ENCODE results near the gene TCEAL9.
"Not testable (repeated sequence)": the region's sequence is repeated elsewhere in the genome, so short reads cannot be mapped to it uniquely, and the experiment has no call there.

TCEAL9 gene

GRCh38 chrX:103373581-103373980, 17.3 kb downstream of the TCEAL9 start:
- FAIRE-seq (no peak), DNase-seq (ENCODE audit: low spot score) (no peak)

- peak; percentile 18 for DNase-seq (ENCODE audit: low spot score)
- FAIRE-seq, result no peak
Measured at GRCh38 chrX:103376118-103376978, 20.0 kb downstream of the TCEAL9 start, which contains the start of gene BEX3. BEX3 (plus strand) TSS chrX:103376538; CDS start chrX:103377522, 984 bp downstream.

DNA sequence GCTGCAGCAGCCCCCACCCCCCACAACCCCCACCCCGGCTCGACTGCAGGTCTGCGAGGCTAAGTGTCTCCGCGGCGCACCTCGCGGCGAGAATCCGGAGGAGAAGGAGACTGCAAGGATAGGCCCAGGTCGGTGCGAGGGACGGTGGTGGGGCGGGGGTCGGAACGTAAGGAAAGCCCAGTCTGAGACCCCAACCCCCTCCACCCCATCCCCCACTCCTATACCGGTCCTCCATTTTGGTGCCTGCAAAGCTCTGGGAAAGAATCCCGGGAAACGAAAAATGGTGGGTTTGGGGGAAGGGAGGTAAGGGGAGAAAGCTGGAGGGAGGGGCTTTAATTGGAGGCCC, 20.6 kb downstream of the TCEAL9 start:
- no peak for DNase-seq (ENCODE audit: low spot score)
- FAIRE-seq, result no peak

GRCh38 chrX:103378990-103379389, 22.7 kb downstream of the TCEAL9 start:
- no peak for FAIRE-seq

GRCh38 chrX:103382877-103383276, 26.6 kb downstream of the TCEAL9 start:
- DNase-seq (ENCODE audit: low spot score) (no peak), FAIRE-seq (peak; percentile 18)

More at GRCh38 chrX:103378990-103379389, 22.7 kb downstream of the TCEAL9 start:
- DNase-seq (ENCODE audit: low spot score), result no peak

DNA sequence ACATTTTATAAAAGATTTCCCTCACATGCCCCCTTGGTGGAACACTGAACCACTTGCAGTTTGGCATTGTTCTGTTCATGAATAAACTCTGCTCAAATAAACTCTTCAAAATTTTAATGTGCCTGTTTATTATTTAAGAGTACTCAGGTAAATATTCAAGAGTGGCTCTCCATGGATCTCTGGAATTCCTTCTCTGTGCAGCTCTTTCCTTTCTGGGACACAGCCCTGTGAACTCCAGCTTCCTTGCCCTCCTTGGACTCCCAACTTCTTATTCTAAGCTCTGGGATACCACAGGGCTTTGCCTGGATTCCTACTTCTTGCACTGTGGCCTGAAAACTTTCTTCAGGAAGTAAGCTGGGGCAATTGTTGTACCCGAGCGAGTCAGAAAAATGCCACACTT, 28.4 kb downstream of the TCEAL9 start:
- DNase-seq (ENCODE audit: low spot score), result no peak

GRCh38 chrX:103385283-103385830, 29.1 kb downstream of the TCEAL9 start:
- DNase-seq (ENCODE audit: low spot score); FAIRE-seq: not testable (repeated sequence)

More for the DNA sequence above, 28.4 kb downstream of the TCEAL9 start:
- no peak for FAIRE-seq

GRCh38 chrX:103386332-103386731, 30.0 kb downstream of the TCEAL9 start:
- DNase-seq (ENCODE audit: low spot score), result no peak
- no peak for FAIRE-seq

DNA sequence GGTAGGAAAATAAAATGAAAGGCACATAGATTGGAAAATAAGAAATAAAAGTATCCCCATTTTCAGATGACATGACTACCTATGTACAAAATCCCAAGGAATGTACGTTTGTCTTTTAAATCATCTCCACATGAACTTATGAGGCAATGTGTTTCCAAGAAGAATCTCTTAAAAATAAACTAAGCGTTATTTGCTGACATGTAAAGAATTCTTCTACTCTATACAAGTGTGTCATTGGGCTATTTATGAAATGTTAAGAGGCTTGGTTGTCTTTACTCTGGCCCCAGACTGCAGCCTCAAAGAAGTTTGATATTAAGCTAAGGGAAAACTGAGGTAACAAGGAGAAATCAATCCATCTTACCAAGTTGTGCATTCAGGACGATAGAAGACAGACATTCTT, 37.2 kb downstream of the TCEAL9 start:
- no peak for FAIRE-seq
- no peak for DNase-seq (ENCODE audit: low spot score)

GRCh38 chrX:103396186-103396585, 39.9 kb downstream of the TCEAL9 start:
- FAIRE-seq (peak; percentile 81), DNase-seq (ENCODE audit: low spot score) (peak; percentile 57)

GRCh38 chrX:103396660-103397059, 40.4 kb downstream of the TCEAL9 start:
- no peak for DNase-seq (ENCODE audit: low spot score)
- FAIRE-seq, result no peak

DNA sequence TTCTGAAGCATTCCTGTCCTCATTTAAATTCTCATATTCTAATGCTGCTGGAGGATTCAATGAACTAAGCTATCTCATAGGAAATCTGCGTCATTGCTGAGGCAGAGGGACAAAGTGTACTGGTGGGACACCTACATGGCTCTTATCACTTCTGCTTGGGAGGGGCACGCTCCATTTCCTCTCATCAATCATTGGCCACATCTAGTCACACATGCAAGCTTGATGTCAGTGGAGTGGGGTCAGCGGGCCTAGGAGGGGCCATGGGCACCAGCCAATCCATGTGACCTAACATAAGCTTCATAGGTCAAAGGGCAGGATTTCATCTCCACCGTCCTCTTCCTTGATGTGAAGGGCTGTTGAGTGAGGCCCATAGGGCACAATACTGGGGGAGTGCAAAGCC, 41.4 kb downstream of the TCEAL9 start:
- DNase-seq (ENCODE audit: low spot score), result no peak
- FAIRE-seq, result no peak

DNA sequence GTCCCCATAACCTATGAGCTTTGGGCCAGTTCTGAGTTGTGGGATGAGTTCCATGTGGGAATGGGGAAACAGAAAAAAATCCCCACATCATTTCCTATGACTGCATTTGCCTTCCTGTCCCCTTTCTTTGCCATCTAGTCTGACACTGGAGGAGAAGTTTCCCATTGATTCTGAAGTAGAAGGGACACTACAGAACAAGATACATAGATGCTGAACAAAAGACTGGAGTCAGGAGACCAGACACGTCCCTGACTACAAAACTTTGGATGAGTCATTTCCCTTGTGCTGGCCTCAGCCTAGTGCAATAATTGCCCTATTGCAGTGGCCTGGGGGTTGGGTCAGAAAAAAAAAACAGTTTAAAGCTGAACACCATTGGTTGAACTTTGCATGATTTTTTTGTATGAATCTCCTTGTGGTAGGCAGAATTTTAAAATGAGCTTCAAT, 42.1 kb downstream of the TCEAL9 start:
- peak; percentile 92 for FAIRE-seq

GRCh38 chrX:103399744-103400143, 43.4 kb downstream of the TCEAL9 start:
- FAIRE-seq (no peak), DNase-seq (ENCODE audit: low spot score) (no peak)

More for the DNA sequence above, 42.1 kb downstream of the TCEAL9 start:
- DNase-seq (ENCODE audit: low spot score), result peak; percentile 78

DNA sequence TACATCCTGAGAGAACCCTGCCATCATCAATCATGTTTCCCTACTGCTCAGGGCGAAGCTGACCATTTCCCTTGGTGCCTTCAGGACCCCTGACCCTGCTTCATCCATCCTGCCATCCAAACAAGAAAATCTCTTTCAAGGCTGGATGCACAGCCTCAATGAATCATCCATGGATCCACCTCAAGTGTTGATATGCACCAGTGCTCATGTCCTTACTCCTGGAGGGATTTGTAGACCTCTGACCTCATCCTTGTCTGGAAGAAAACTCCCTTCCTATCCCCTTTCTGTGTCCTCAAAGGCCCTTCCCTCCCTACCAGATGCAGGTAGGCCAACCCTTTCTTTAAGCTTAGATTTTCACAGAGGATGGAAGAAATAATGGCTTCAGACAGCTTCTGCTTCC, 44.6 kb downstream of the TCEAL9 start:
- peak; percentile 95 for FAIRE-seq
- DNase-seq (ENCODE audit: low spot score), result peak; percentile 78

DNA sequence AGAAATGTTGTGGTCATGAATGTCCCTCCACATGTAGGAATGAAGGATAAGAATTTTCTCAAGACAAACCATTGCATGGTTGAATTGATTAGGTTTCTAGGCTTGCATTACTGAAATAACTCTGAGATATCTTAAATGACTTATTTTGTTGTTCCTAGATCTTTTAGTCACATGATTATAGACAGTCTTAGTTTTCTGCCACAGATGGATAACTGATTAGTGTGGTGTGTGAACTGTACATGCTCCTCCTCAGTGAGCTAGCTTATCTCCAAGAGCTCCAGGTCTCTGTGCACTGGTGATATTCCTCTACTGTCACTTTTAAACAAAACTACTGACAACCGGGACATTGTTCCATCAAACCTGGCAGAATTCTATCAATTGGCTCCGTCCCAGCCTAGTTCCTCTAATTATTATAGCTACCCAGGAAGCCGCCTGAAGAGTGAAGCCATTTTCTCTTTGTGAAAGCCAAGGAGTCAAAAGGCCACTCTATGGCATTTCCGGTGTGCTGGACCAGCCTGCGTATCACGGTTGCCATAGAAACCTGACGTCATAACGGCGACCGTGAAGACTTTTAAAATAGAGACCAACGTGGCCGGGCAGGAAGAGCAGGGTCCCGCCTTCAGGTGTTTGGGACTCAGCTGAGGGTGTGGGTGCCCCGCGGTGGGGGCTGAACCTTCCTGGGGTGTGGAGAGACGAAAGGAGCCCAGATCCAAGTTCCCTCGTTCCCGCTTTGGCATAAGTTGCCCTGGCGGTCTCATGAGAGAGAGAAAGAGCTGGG, 48.1 kb downstream of the TCEAL9 start:
- DNase-seq (ENCODE audit: low spot score) (peak; percentile 77), FAIRE-seq (peak; percentile 56)

DNA sequence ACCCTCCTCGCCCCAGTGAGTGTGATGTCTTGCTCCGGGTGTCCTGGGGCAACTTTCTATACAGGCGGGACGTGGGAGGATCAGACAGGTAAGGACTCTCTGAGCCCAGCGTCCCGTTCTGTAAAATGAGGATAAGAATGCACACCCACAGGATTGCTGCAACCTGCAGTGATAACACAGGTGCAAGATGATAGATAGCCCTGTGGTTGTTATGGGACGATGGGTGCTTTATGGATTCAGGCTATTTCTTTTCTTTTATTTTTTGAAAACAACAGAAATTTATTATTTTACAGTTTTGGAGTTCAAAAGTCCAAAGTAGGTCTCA, 48.7 kb downstream of the TCEAL9 start:
- no peak for FAIRE-seq
- no peak for DNase-seq (ENCODE audit: low spot score)

- DNase-seq (ENCODE audit: low spot score), result no peak
Measured at GRCh38 chrX:103406256-103406655, 50.0 kb downstream of the TCEAL9 start.

GRCh38 chrX:103407776-103408175, 51.5 kb downstream of the TCEAL9 start:
- DNase-seq (ENCODE audit: low spot score), result no peak
- no peak for FAIRE-seq

More at GRCh38 chrX:103406256-103406655, 50.0 kb downstream of the TCEAL9 start:
- FAIRE-seq, result no peak
